Esophagus squamous epithelium (tissue), 5 donors: ENCODE measurements around the gene LRRK2. TPM values are rescaled to one million over a fixed set of nuclear protein-coding genes. Genes with fewer than 3 reads are reported as not detected.

ENCODE experiments used
- DNase-seq: peaks from one replicate; lab custom pipeline; 2025; lab: John Stamatoyannopoulos, UW
- H3K27ac ChIP-seq, 4 donors: fragments of 200-600 bp; sonication (generic); one replicate each; pipeline ENCODE4 v1.5.1; 2016 to 2019; ENCODE audit warnings: mild to moderate bottlenecking in 1 of 4
- H3K27me3 ChIP-seq, 4 donors: fragments of 200-600 bp; sonication (generic); 1 replicate in 3 of 4; 2 replicates in 1 of 4; pipeline versions ENCODE4 v1.5.1 to v1.6.0; 2017 to 2021; ENCODE audit warnings: antibody characterized with exemption in 1 of 4
- H3K36me3 ChIP-seq, 3 donors: fragments of 200-600 bp; sonication (generic); one replicate each; pipeline ENCODE4 v1.5.1; 2016 to 2019
- H3K4me1 ChIP-seq, 3 donors: fragments of 200-600 bp; sonication (generic); one replicate each; pipeline ENCODE4 v1.5.1; 2017 to 2019
- H3K4me3 ChIP-seq, 4 donors: fragments of 200-600 bp; sonication (generic); 1 replicate in 3 of 4; 2 replicates in 1 of 4; pipeline ENCODE4 v1.5.1; 2016 to 2019; ENCODE audit warnings: mild to moderate bottlenecking in 2 of 4, moderate library complexity in 1 of 4
- H3K9me3 ChIP-seq, 3 donors: fragments of 200-600 bp; sonication (generic); one replicate each; pipeline ENCODE4 v1.5.1; 2016 to 2019
- POLR2A ChIP-seq, 4 donors: fragments of 450-650 bp; IDR thresholded peaks; one replicate each; pipeline ENCODE4 v1.6.1; 2017; ENCODE audit warnings: antibody characterized with exemption in 4 of 4, mild to moderate bottlenecking in 4 of 4, moderate library complexity in 3 of 4
- WGBS, 2 donors: methylation state at CpG; one replicate each; pipeline ENCODE4 v1.1.5; 2018; 5-methylcytosine and 5-hydroxymethylcytosine counted together
- intact Hi-C: fragments of 100-400 bp; cut with DNase I; formaldehyde crosslinking; loops from one replicate; pipeline ENCODE4 v1.15.0; 2022
- total RNA-seq, 4 donors: library from RNA; depleted of rRNA; stranded (reverse); fragments of >200 nt; gene quantifications; one replicate each; pipeline ENCODE4 v1.1.0, GENCODE V29; 2016
- TF ChIP-seq, protein P1 (sequence below), 6 experiments: fragments of 450-650 bp in 4 of 6; fragments of 200-600 bp in 2 of 6; sonication (generic) in 2 of 6; IDR thresholded peaks; one replicate each; pipeline ENCODE4 v1.5.1; 2016 to 2019; ENCODE audit warnings: antibody characterized with exemption in 6 of 6, mild to moderate bottlenecking in 4 of 6, moderate library complexity in 4 of 6
- donor health status: DM: yes; HTN: yes; CAD: no.

LRRK2 gene
- total RNA-seq, 4 donors from 2014 or later, result 10.9 to 21.4 (median 13.4) TPM

DNA sequence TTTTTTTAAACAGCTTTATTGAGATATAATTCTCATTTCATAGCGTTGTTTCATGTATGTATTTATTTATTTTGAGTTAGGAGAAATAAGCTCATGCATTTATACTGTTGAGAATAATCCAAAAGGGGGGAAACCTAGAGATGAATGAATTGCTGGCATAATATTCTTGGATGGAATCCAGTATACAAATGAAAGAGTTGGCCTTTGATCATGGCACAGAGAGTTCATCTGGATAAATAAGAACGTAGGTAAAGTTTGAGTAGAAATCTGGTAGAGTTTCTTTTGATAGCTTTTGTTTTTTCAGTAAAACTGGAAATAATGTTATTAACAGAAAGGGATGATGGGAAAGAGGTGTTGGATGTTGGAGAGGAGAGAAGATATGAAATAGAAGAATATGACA is 166.2 kb downstream of the LRRK2 start:
- no peak overlapping the region for H3K27ac ChIP-seq
- TF ChIP-seq, protein P1, sequence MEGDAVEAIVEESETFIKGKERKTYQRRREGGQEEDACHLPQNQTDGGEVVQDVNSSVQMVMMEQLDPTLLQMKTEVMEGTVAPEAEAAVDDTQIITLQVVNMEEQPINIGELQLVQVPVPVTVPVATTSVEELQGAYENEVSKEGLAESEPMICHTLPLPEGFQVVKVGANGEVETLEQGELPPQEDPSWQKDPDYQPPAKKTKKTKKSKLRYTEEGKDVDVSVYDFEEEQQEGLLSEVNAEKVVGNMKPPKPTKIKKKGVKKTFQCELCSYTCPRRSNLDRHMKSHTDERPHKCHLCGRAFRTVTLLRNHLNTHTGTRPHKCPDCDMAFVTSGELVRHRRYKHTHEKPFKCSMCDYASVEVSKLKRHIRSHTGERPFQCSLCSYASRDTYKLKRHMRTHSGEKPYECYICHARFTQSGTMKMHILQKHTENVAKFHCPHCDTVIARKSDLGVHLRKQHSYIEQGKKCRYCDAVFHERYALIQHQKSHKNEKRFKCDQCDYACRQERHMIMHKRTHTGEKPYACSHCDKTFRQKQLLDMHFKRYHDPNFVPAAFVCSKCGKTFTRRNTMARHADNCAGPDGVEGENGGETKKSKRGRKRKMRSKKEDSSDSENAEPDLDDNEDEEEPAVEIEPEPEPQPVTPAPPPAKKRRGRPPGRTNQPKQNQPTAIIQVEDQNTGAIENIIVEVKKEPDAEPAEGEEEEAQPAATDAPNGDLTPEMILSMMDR (IDR thresholded peaks at IDR 0.05), result no peak
- no peak for TF ChIP-seq POLR2A (IDR thresholded peaks at IDR 0.05)
- intact Hi-C loops, result no loop called here
- H3K4me3 ChIP-seq, result no peak overlapping the region
- H3K27me3 ChIP-seq, result no peaks in the 10 kb centered on the region
- WGBS, 2 donors, result 48 to 52% methylated on average over 2 of the region's 2 CpGs
- no peaks in the 10 kb centered on the region for H3K4me1 ChIP-seq
- H3K9me3 ChIP-seq, result no peaks in the 10 kb centered on the region
- no peaks in the 10 kb centered on the region for H3K36me3 ChIP-seq
- no peak for DNase-seq

DNA sequence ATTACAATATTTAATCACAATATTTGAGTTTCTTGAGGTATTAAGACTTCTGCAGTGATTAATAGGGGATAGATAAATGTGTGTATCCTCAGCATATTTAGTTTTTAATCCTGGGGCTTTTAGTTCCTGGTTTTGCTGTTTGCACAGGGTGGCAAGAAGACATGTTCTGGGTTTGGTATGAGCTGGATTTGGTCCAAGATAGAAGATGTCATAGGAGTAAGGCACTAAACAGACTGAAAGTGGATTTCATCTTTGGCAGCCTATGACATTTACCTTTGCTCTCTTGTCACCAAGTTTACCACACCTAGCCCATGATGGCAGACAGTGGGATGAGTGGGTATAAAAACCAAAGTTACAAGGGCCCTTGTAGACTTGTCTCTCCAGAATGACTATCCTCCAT is 168.2 kb downstream of the LRRK2 start:
- no peak for DNase-seq
- no peak for TF ChIP-seq POLR2A (IDR thresholded peaks at IDR 0.05)
- TF ChIP-seq, protein P1 (IDR thresholded peaks at IDR 0.05), result no peak
- no peak overlapping the region for H3K4me3 ChIP-seq
- H3K36me3 ChIP-seq, result no peaks in the 10 kb centered on the region
- intact Hi-C loops, result no loop called here
- no peaks in the 10 kb centered on the region for H3K27me3 ChIP-seq
- H3K9me3 ChIP-seq, result no peaks in the 10 kb centered on the region
- no peaks in the 10 kb centered on the region for H3K4me1 ChIP-seq
- H3K27ac ChIP-seq, result no peak overlapping the region

DNA sequence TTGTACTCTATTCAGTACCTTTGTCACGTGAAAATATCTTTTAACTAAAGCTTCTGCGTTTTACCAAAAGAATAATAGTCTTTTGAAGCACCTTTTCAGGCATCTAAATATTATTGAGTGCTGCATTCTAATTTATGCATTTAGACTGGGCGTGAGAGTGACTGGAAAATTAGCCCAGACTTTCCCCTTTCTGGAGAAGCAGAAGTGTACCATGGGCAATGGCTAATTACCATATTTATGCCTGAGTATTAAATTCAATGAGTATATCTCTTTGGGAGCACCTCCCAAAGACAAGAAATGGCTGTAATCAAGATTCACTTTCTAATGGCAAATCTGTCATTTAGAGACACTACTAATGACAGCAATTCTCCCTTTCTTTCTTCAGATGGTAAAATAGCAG is 174.9 kb downstream of the LRRK2 start:
- WGBS, 2 donors, result 67 to 69% methylated on average over 3 of the region's 3 CpGs
- intact Hi-C loops, result no loop called here
- H3K4me3 ChIP-seq, result no peak overlapping the region

DNA sequence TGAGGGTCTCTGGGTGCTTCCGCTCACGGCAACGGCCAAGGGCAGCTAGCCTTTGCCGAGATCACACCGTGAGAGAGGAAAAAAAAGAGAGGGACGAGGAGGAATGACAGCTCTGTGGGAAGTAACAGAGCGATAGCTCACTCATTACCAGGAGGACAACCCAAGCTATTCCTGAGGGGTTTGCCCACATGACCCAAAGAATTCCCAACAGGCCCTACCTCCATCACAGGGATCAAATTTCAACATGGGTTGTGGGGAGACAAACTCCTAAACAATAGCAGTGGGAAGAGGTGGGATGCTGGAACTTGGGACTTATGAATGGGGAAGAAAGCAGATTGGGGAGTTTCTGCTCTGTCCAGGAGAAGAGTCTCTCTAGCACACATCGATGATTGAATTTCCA is 180.6 kb downstream of the LRRK2 start:
- H3K27me3 ChIP-seq, result no peaks in the 10 kb centered on the region
- 81 to 88% methylated on average over 8 of the region's 8 CpGs for WGBS, 2 donors
- H3K4me1 ChIP-seq, result no peaks in the 10 kb centered on the region
- intact Hi-C loops, result no loop called here
- H3K9me3 ChIP-seq, result no peaks in the 10 kb centered on the region
- DNase-seq, result no peak
- no peaks in the 10 kb centered on the region for H3K36me3 ChIP-seq
- H3K27ac ChIP-seq, result no peak overlapping the region
- TF ChIP-seq, protein P1 (IDR thresholded peaks at IDR 0.05), result no peak
- TF ChIP-seq POLR2A (IDR thresholded peaks at IDR 0.05), result no peak
- no peak overlapping the region for H3K4me3 ChIP-seq

More for the DNA sequence above, 174.9 kb downstream of the LRRK2 start:
- Histone ChIP-seq H3K9me3 (no peaks in the 10 kb centered on the region), H3K36me3 (no peaks in the 10 kb centered on the region), H3K27me3 (no peaks in the 10 kb centered on the region), H3K4me1 (no peaks in the 10 kb centered on the region), H3K27ac (no peak overlapping the region)
- TF ChIP-seq, protein P1 (IDR thresholded peaks at IDR 0.05), result no peak
- no peak for TF ChIP-seq POLR2A (IDR thresholded peaks at IDR 0.05)
- DNase-seq, result no peak

Other genes starting within 250 kb of the LRRK2 start
- 10 to 100 TPM in 1 of 4 donors, 1 to 10 TPM in 3; 2.6 to 10.5 (median 4.0) TPM for gene SLC2A13, start 118.9 kb upstream of the LRRK2 start, total RNA-seq